Spinal cord (tissue), 10 donors: Measurements from ENCODE around the gene CFAP20DC. TPM values are rescaled to one million over a fixed set of nuclear protein-coding genes. Genes with fewer than 3 reads are reported as not detected.
"Not testable (repeated sequence)": the region's sequence is repeated elsewhere in the genome, so short reads cannot be mapped to it uniquely, and the experiment has no call there.

Source experiments
- DNase-seq, 6 donors: peaks; one replicate each; pipeline versions ENCODE4 v3.0.0 to v3.0.0-alpha.2; 2013 to 2015; ENCODE audit warnings: low spot score in 6 of 6, low read depth in 4 of 6
- H3K27ac ChIP-seq: one replicate; pipeline ENCODE4 v1.5.1; 2013; ENCODE audit warnings: low read depth, low read length, control low read depth
- H3K27me3 ChIP-seq: one replicate; pipeline ENCODE4 v1.6.1; 2013; ENCODE audit warnings: low read length; ENCODE audit not compliant: control insufficient read depth, insufficient read depth
- H3K36me3 ChIP-seq: one replicate; pipeline ENCODE4 v1.6.1; 2013; ENCODE audit warnings: low read length; ENCODE audit not compliant: control insufficient read depth, insufficient read depth
- H3K4me1 ChIP-seq: one replicate; pipeline ENCODE4 v1.6.1; 2013; ENCODE audit warnings: low read length; ENCODE audit not compliant: control insufficient read depth, insufficient read depth
- H3K4me3 ChIP-seq: one replicate; pipeline ENCODE4 v1.5.1; 2013; ENCODE audit warnings: low read depth, low read length, control low read depth
- H3K9me3 ChIP-seq: one replicate; pipeline ENCODE4 v1.6.1; 2013; ENCODE audit warnings: low read length; ENCODE audit not compliant: control insufficient read depth, insufficient read depth
- WGBS: methylation state at CpG from one replicate; pipeline ENCODE4 v1.1.5; 2013; ENCODE audit warnings: missing lambda C conversion rate; ENCODE audit not compliant: insufficient coverage; 5-methylcytosine and 5-hydroxymethylcytosine counted together
- polyA plus RNA-seq, 2 donors: library from polyadenylated mRNA; unstranded; fragments of 120-200 nt; gene quantifications; one replicate each; pipeline ENCODE4 v1.2.1, GENCODE V29; 2013; ENCODE audit not compliant: insufficient read length in 2 of 2
- total RNA-seq, 2 donors: library from RNA; depleted of rRNA in 1 of 2; stranded (reverse); fragments of 120-200 nt in 1 of 2; fragments of >200 nt in 1 of 2; gene quantifications; one replicate each; pipeline versions ENCODE4 v1.2.3 to v1.2.4, GENCODE V29; 2013 to 2014
- donor health status: healthy.

The CFAP20DC gene
- total and polyA plus RNA-seq, 4 donors, result 1.6 to 2.8 (median 1.7) TPM

- DNase-seq, result no peak
- Histone ChIP-seq H3K4me1 (no peaks in the 10 kb centered on the region), H3K9me3 (no peaks in the 10 kb centered on the region), H3K4me3 (no peak overlapping the region), H3K36me3 (no peaks in the 10 kb centered on the region), H3K27ac (no peak overlapping the region), H3K27me3 (no peaks in the 10 kb centered on the region)
These were observed 24.9 kb upstream of the CFAP20DC start for GRCh38 chr3:59074764-59075163.

GRCh38 chr3:59072681-59073080 lies 22.9 kb upstream of the CFAP20DC start:
- Histone ChIP-seq H3K36me3 (no peaks in the 10 kb centered on the region), H3K4me1 (no peaks in the 10 kb centered on the region)
- WGBS, result no CpG with 5 or more reads among the region's 6 CpGs

DNA sequence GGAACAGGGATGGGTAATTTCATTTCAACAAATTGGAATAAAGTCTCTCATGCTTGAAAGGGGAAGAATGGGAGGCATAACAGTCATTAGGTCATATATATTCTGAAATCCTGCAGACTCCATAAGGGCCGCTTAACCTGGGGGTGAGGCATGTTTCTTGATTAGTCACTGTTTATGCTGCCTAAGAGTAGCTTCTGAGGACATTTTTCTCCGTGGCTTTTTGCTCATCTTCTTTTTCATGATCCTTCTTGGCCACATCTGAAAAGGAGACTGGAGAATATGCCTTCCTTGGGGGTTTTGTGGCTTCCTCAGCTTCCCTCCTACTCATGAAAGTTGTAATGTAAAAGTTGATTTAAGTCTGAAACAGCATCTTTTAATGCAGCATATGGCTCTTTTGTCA lies 20.0 kb upstream of the CFAP20DC start:
- H3K27ac ChIP-seq, result no peak overlapping the region
- 100% methylated on average over 1 of the region's 2 CpGs for WGBS
- H3K4me3 ChIP-seq, result no peak overlapping the region
- H3K36me3 ChIP-seq, result no peaks in the 10 kb centered on the region
- H3K9me3 ChIP-seq, result no peaks in the 10 kb centered on the region
- DNase-seq, result no peak
- no peaks in the 10 kb centered on the region for H3K27me3 ChIP-seq
- H3K4me1 ChIP-seq, result no peaks in the 10 kb centered on the region

More at GRCh38 chr3:59072681-59073080, 22.9 kb upstream of the CFAP20DC start:
- Histone ChIP-seq H3K9me3 (no peaks in the 10 kb centered on the region), H3K27me3 (no peaks in the 10 kb centered on the region), H3K4me3 (no peak overlapping the region), H3K27ac (no peak overlapping the region)
- DNase-seq, result peak in 1 of 6 donors; percentile 70

- no peaks in the 10 kb centered on the region for H3K36me3 ChIP-seq
- no peaks in the 10 kb centered on the region for H3K4me1 ChIP-seq
- 80% methylated on average over 3 of the region's 7 CpGs for WGBS
- no peaks in the 10 kb centered on the region for H3K9me3 ChIP-seq
- no peaks in the 10 kb centered on the region for H3K27me3 ChIP-seq
- H3K27ac ChIP-seq, result no peak overlapping the region
- DNase-seq, result no peak
- H3K4me3 ChIP-seq, result no peak overlapping the region
These were observed 15.4 kb upstream of the CFAP20DC start for GRCh38 chr3:59065240-59065639.

DNA sequence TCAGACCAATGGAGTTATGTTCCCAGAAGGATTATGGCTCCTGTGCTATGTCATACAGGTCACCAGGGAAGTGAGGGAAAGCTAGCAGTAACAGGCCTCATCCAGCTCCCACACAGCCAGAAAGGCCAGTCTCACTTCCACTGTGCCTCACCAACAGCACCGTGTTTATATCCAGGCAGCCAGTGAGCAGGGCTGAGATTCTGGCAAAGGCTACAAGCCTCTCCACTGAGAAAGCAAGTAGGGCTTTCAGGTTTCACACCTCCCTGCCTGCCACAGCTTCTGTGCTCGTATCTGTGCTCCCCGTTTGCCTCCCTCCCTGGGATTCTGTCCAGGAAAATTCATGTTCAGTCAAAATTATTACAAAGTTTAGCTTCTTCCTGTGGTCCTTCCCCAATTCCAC lies 14.9 kb upstream of the CFAP20DC start:
- WGBS, result 83% methylated on average over 3 of the region's 3 CpGs
- no peaks in the 10 kb centered on the region for H3K4me1 ChIP-seq

DNA sequence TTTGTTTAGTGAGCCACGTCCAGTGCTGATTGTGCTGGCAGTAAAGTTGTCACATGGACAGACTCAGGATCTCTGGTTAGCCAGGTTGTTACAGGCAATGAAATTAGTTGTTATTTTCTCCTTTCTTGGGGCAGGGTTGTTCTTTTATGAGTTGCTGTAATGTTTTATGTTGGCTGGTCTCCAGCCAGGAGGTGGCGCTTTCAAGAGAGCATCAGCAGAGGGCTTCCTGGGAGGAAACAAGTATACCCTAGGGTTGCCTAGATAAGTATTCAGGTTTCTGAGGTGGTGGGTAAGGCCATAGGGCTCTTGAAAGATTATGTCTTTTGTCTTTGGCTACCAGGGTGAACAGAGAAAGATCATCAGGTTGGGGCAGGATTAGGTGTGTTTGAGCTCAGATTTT lies 14.5 kb upstream of the CFAP20DC start:
- no peak for DNase-seq
- no peaks in the 10 kb centered on the region for H3K27me3 ChIP-seq
- H3K4me3 ChIP-seq, result no peak overlapping the region
- no peaks in the 10 kb centered on the region for H3K36me3 ChIP-seq
- H3K27ac ChIP-seq, result no peak overlapping the region
- no peaks in the 10 kb centered on the region for H3K4me1 ChIP-seq
- 89% methylated on average over 2 of the region's 2 CpGs for WGBS
- no peaks in the 10 kb centered on the region for H3K9me3 ChIP-seq

More for the DNA sequence above, 14.9 kb upstream of the CFAP20DC start:
- H3K4me3 ChIP-seq, result no peak overlapping the region
- no peaks in the 10 kb centered on the region for H3K9me3 ChIP-seq
- no peak overlapping the region for H3K27ac ChIP-seq
- H3K36me3 ChIP-seq, result no peaks in the 10 kb centered on the region
- no peak for DNase-seq
- H3K27me3 ChIP-seq, result no peaks in the 10 kb centered on the region

- no CpG with 5 or more reads among the region's 2 CpGs for WGBS
- H3K9me3 ChIP-seq, result no peaks in the 10 kb centered on the region
- no peak overlapping the region for H3K27ac ChIP-seq
- no peaks in the 10 kb centered on the region for H3K36me3 ChIP-seq
- no peak overlapping the region for H3K4me3 ChIP-seq
- H3K27me3 ChIP-seq, result no peaks in the 10 kb centered on the region
- DNase-seq, result no peak
- no peaks in the 10 kb centered on the region for H3K4me1 ChIP-seq
These were observed 6.9 kb upstream of the CFAP20DC start for GRCh38 chr3:59056706-59057105.

DNA sequence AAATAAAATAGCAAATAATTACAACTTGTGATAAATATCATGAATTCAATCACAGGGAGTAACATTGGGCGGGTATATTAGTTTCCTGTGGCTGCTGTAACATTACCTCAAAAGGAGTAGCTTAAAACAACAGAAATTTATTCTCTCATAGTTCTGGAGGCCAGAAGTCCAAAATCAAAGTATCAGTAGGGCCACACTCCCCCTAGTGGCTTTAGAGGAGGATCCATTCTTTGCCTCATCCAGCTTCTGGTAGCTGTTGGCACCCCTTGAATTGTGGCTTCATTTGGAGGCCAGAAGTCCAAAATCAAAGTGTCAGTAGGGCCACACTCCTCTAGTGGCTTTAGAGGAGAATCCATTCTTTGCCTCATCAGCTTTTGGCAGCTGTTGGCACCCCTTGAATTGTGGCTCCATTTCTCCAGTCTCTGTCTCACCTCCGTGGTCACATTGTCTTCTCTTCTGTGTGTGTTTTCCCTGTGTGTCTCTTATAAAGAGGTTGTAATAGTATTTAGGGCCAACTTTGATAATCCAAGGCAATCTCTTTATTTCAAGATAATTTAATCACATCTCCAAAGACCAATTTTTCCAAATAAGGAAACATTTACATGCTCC lies 3.1 kb upstream of the CFAP20DC start:
- DNase-seq, result no peak
- no CpG with 5 or more reads among the region's 2 CpGs for WGBS
- H3K9me3 ChIP-seq, result no peaks in the 10 kb centered on the region
- H3K4me3 ChIP-seq, result no peak overlapping the region
- peaks cover 4% of the 10 kb centered on the region for H3K4me1 ChIP-seq
- no peak overlapping the region for H3K27ac ChIP-seq
- no peaks in the 10 kb centered on the region for H3K27me3 ChIP-seq
- H3K36me3 ChIP-seq, result no peaks in the 10 kb centered on the region

GRCh38 chr3:59050811-59051414 lies 1.1 kb upstream of the CFAP20DC start:
- not testable (repeated sequence) for DNase-seq, H3K9me3 ChIP-seq, H3K27ac ChIP-seq, H3K4me1 ChIP-seq, H3K4me3 ChIP-seq, H3K27me3 ChIP-seq, H3K36me3 ChIP-seq
- 96% methylated on average over 36 of the region's 36 CpGs for WGBS

- Histone ChIP-seq H3K27ac (no peak overlapping the region), H3K4me3 (no peak overlapping the region), H3K27me3 (no peaks in the 10 kb centered on the region), H3K9me3 (no peaks in the 10 kb centered on the region), H3K36me3 (no peaks in the 10 kb centered on the region), H3K4me1 (peaks cover 4% of the 10 kb centered on the region)
- no peak for DNase-seq
- 95% methylated on average over 2 of the region's 2 CpGs for WGBS
These were observed 3.0 kb downstream of the CFAP20DC start for GRCh38 chr3:59046839-59047238.
